ENCODE data around the gene OR8D1. TPM values are rescaled to one million over a fixed set of nuclear protein-coding genes. Genes with fewer than 3 reads are reported as not detected.

OR8D1 gene
- not detected for total RNA-seq

DNA sequence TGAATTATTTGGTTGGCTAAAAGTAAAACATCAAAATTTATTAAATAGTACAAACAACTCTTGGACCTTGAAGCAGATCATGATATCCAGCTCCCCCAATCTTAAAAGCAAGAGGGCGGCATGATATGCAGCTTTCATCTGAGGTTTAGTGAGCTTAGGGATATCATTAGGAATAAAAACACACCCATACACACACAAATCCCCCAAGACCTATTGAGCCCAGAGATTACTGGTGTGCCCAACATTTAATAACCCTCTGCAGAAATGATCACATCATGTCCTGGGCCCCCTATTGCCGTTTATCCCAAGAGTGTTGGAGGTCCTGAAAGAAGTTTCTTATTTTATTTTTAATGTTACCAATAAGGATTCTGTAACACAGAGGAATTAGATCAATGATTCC, at the start of gene OR8D1:
OR8D1 (minus strand) TSS at position 101 of the 400 bp plus-strand sequence. CDS start 3,183 bp downstream, outside the sequence.
- H3K9me3 ChIP-seq: no peaks in the 10 kb centered on the region
- H3K36me3 ChIP-seq: no peaks in the 10 kb centered on the region
- no peak within 1 kb of the TSS for H3K27ac ChIP-seq
- H3K4me1 ChIP-seq: no peaks in the 10 kb centered on the region
- 78 to 95% methylated on average over 2 of the region's 2 CpGs for WGBS, 2 donors
- TF ChIP-seq, protein P1, sequence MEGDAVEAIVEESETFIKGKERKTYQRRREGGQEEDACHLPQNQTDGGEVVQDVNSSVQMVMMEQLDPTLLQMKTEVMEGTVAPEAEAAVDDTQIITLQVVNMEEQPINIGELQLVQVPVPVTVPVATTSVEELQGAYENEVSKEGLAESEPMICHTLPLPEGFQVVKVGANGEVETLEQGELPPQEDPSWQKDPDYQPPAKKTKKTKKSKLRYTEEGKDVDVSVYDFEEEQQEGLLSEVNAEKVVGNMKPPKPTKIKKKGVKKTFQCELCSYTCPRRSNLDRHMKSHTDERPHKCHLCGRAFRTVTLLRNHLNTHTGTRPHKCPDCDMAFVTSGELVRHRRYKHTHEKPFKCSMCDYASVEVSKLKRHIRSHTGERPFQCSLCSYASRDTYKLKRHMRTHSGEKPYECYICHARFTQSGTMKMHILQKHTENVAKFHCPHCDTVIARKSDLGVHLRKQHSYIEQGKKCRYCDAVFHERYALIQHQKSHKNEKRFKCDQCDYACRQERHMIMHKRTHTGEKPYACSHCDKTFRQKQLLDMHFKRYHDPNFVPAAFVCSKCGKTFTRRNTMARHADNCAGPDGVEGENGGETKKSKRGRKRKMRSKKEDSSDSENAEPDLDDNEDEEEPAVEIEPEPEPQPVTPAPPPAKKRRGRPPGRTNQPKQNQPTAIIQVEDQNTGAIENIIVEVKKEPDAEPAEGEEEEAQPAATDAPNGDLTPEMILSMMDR (IDR thresholded peaks at IDR 0.05): no peak
- TF ChIP-seq POLR2A (IDR thresholded peaks at IDR 0.05): no peak
- intact Hi-C loops (cut with DNase I): no loop called here
- no peak within 1 kb of the TSS for H3K4me3 ChIP-seq (replicated peaks in 1 of 3)
- no peak for DNase-seq
- H3K27me3 ChIP-seq: no peaks in the 10 kb centered on the region

DNA sequence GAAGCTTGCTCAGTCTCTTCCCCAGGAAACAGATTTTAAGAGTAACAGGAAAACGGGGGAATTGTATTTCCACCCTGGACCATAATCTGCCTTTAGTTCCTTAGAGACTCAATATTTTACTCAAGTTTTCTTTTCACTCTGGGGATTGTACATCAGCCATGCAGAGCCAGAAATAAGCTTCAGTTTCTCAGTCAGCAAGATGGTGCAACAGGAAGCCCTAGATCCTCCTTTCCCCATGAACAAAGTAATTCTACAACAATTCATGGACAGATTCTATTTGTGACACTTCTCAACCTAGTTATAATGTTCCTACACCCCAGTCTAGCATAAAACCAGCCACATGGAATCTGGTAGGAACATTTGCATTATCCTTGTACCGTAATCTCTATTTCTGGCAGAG, 45.8 kb upstream of the OR8D1 start:
- intact Hi-C loops (cut with DNase I): no loop called here
- no peaks in the 10 kb centered on the region for H3K4me1 ChIP-seq
- no peaks in the 10 kb centered on the region for H3K9me3 ChIP-seq
- H3K4me3 ChIP-seq (replicated peaks in 1 of 3): no peak overlapping the region
- H3K36me3 ChIP-seq: no peaks in the 10 kb centered on the region
- TF ChIP-seq, protein P1 (IDR thresholded peaks at IDR 0.05): no peak
- no peak for TF ChIP-seq POLR2A (IDR thresholded peaks at IDR 0.05)
- DNase-seq: no peak
- WGBS, 2 donors: 36 to 58% methylated on average over 2 of the region's 2 CpGs
- no peak overlapping the region for H3K27ac ChIP-seq
- no peaks in the 10 kb centered on the region for H3K27me3 ChIP-seq

DNA sequence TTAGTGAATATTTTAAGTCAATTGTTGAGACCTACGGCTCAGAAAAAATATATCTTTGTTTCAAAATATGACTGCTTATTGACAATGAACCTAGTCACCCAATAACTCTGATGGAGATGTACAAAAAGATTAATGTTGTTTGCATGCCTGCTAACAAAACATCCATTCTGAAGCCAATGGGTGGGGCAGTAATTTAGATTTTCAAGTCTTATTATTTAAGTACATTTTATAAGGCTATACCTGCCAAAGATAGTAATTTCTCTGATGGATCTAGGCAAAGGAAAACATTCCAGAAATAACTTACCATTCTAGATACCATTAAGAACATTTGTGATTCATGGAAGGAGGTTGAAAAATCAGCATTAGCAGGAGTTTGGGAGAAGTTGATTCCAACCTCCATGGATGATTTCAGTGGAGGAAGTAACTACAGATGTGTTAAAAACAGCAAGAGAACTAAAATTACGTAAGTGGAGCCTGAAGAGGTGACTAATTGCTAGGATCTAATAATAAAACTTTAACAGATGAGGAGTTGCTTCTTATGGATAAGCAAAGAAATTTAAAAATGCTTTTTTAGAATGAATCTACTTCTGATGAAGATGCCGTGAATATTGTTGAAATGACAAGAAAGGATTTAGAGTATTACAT, 32.7 kb upstream of the OR8D1 start:
- Histone ChIP-seq H3K36me3 (no peaks in the 10 kb centered on the region), H3K27me3 (no peaks in the 10 kb centered on the region), H3K27ac (no peak overlapping the region), H3K9me3 (no peaks in the 10 kb centered on the region), H3K4me3 (replicated peaks in 1 of 3) (no peak overlapping the region), H3K4me1 (no peaks in the 10 kb centered on the region)
- TF ChIP-seq, protein P1 (IDR thresholded peaks at IDR 0.05): no peak
- no peak for TF ChIP-seq POLR2A (IDR thresholded peaks at IDR 0.05)
- intact Hi-C loops (cut with DNase I): no loop called here
- 46 to 76% methylated on average over 3 of the region's 3 CpGs for WGBS, 2 donors
- no peak for DNase-seq

DNA sequence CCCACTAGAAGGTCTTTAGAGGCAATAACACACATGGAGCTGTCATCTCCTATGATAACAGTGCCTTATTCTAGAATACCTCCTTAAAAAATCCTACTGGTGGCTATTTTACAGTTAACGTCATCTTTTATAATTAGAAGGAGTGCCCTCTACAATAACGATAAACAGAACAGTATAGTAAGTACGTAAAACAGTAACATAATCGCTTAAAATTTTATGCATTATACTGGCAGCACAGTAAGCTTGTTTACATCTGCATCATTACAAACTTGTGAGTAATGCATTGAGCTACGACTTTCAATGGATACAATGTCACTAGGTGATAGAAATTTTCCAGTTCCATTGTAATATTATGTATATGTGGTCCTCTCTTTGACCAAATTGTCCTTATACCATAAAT, 30.6 kb upstream of the OR8D1 start:
- no peak overlapping the region for H3K4me3 ChIP-seq (replicated peaks in 1 of 3)
- no peak for DNase-seq
- H3K36me3 ChIP-seq: no peaks in the 10 kb centered on the region
- no peak for TF ChIP-seq POLR2A (IDR thresholded peaks at IDR 0.05)
- TF ChIP-seq, protein P1 (IDR thresholded peaks at IDR 0.05): no peak
- intact Hi-C loops (cut with DNase I): no loop called here
- WGBS, 2 donors: 87% methylated on average over 5 of the region's 5 CpGs
- no peak overlapping the region for H3K27ac ChIP-seq
- H3K4me1 ChIP-seq: no peaks in the 10 kb centered on the region
- no peaks in the 10 kb centered on the region for H3K27me3 ChIP-seq
- H3K9me3 ChIP-seq: no peaks in the 10 kb centered on the region

DNA sequence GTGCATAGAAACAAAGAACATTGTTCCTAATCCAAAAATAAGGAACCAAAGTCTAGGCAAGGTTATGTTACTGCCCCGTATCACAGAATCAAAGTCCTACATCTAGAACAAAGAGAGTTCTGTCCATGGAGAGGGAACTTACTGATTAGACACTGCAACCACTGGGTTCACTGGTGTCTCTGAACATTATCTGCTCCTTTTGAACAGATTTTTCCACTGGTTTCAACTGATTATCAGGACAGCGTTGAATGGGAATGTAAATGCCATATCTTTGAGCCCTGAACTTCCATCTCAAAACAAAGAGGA, 26.3 kb upstream of the OR8D1 start:
- H3K4me3 ChIP-seq (replicated peaks in 1 of 3): no peak overlapping the region
- TF ChIP-seq, protein P1 (IDR thresholded peaks at IDR 0.05): no peak
- TF ChIP-seq POLR2A (IDR thresholded peaks at IDR 0.05): no peak
- H3K36me3 ChIP-seq: no peaks in the 10 kb centered on the region
- no peaks in the 10 kb centered on the region for H3K9me3 ChIP-seq
- DNase-seq: no peak
- WGBS, 2 donors: 82 to 88% methylated on average over 2 of the region's 2 CpGs
- no peak overlapping the region for H3K27ac ChIP-seq
- H3K27me3 ChIP-seq: no peaks in the 10 kb centered on the region
- H3K4me1 ChIP-seq: no peaks in the 10 kb centered on the region
- intact Hi-C loops (cut with DNase I): no loop called here
